Mesenchymal stem cell (in vitro differentiated cells and primary cell): ENCODE measurements around the gene GCK.

Experiments used
- DNase-seq: peaks from one replicate; pipeline ENCODE4 v3.0.0-alpha.2; 2013
- H2AFZ ChIP-seq: one replicate; pipeline ENCODE4 v1.6.1; 2013; ENCODE audit warnings: low read depth, mild to moderate bottlenecking, control low read depth, inconsistent platforms, low read length, moderate library complexity
- H2AK5ac ChIP-seq: 2 replicates; pipeline ENCODE4 v1.6.1; 2013; ENCODE audit warnings: low read length, moderate library complexity, mild to moderate bottlenecking, inconsistent platforms; ENCODE audit not compliant: severe bottlenecking
- H2BK120ac ChIP-seq: one replicate; pipeline ENCODE4 v1.6.1; 2013; ENCODE audit warnings: low read depth, mild to moderate bottlenecking, inconsistent platforms, low read length, moderate library complexity
- H2BK12ac ChIP-seq, 2 experiments: one replicate each; pipeline ENCODE4 v1.6.1; 2013; ENCODE audit warnings: inconsistent platforms in 2 of 2, low read length in 2 of 2, mild to moderate bottlenecking in 2 of 2, moderate library complexity in 2 of 2, control low read depth in 1 of 2
- H2BK15ac ChIP-seq: one replicate; pipeline ENCODE4 v1.6.1; 2013; ENCODE audit warnings: mild to moderate bottlenecking, low read depth, inconsistent platforms; ENCODE audit not compliant: poor library complexity, severe bottlenecking
- H2BK5ac ChIP-seq: 2 replicates; pipeline ENCODE4 v1.6.1; 2013; ENCODE audit warnings: low read depth, mild to moderate bottlenecking, low read length, control low read depth, inconsistent platforms; ENCODE audit not compliant: poor library complexity, severe bottlenecking
- H3K14ac ChIP-seq, 2 experiments: one replicate each; pipeline ENCODE4 v1.6.1; 2013; ENCODE audit warnings: inconsistent platforms in 2 of 2, low read length in 2 of 2, control low read depth in 1 of 2, mild to moderate bottlenecking in 1 of 2, moderate library complexity in 1 of 2
- H3K18ac ChIP-seq, 2 experiments: one replicate each; pipeline ENCODE4 v1.6.1; 2013; ENCODE audit warnings: inconsistent platforms in 2 of 2, low read length in 2 of 2, control low read depth in 1 of 2, low read depth in 1 of 2, mild to moderate bottlenecking in 1 of 2
- H3K23ac ChIP-seq, 2 experiments: one replicate each; pipeline ENCODE4 v1.6.1; 2013; ENCODE audit warnings: inconsistent platforms in 2 of 2, low read length in 2 of 2, mild to moderate bottlenecking in 2 of 2, moderate library complexity in 2 of 2, control low read depth in 1 of 2
- H3K27ac ChIP-seq: 2 replicates; pipeline ENCODE4 v1.5.1; 2013; ENCODE audit warnings: mild to moderate bottlenecking, moderate library complexity, low read length, control low read depth, inconsistent platforms; ENCODE audit not compliant: poor library complexity, severe bottlenecking
- H3K27me3 ChIP-seq, 2 experiments: 2 replicates each; pipeline versions ENCODE4 v1.6.1 to v1.7.0; 2013; ENCODE audit warnings: low read length in 2 of 2, mild to moderate bottlenecking in 2 of 2, moderate library complexity in 2 of 2, control low read depth in 1 of 2, inconsistent platforms in 1 of 2; ENCODE audit not compliant: control insufficient read depth in 1 of 2, insufficient read depth in 1 of 2
- H3K36me3 ChIP-seq, 2 experiments: 2 replicates each; pipeline versions ENCODE4 v1.6.1 to v1.7.0; 2013; ENCODE audit warnings: low read length in 2 of 2, control low read depth in 1 of 2, inconsistent platforms in 1 of 2, low read depth in 1 of 2, mild to moderate bottlenecking in 1 of 2; ENCODE audit not compliant: insufficient read depth in 2 of 2, control insufficient read depth in 1 of 2
- H3K4ac ChIP-seq, 2 experiments: one replicate each; pipeline ENCODE4 v1.6.1; 2013; ENCODE audit warnings: inconsistent platforms in 2 of 2, low read length in 2 of 2, mild to moderate bottlenecking in 2 of 2, moderate library complexity in 2 of 2, control low read depth in 1 of 2, low read depth in 1 of 2
- H3K4me1 ChIP-seq: 2 replicates; pipeline ENCODE4 v1.6.1; 2013; ENCODE audit warnings: low read depth, low read length, control low read depth; ENCODE audit not compliant: control insufficient read depth, insufficient read depth
- H3K4me2 ChIP-seq: 2 replicates; pipeline ENCODE4 v1.6.1; 2013; ENCODE audit warnings: low read length, mild to moderate bottlenecking, inconsistent platforms; ENCODE audit not compliant: poor library complexity, severe bottlenecking
- H3K4me3 ChIP-seq, 2 experiments: 2 replicates each; pipeline versions ENCODE4 v1.5.1 to v1.7.0; 2013; ENCODE audit warnings: low read length in 2 of 2, mild to moderate bottlenecking in 2 of 2, control low read depth in 1 of 2, low read depth in 1 of 2; ENCODE audit not compliant: insufficient read depth in 1 of 2
- H3K79me1 ChIP-seq: replicated peaks from 2 replicates; pipeline ENCODE4 v1.6.1; 2013; ENCODE audit warnings: mild to moderate bottlenecking, control low read depth, low read length, inconsistent platforms; ENCODE audit not compliant: poor library complexity, severe bottlenecking
- H3K9ac ChIP-seq: 2 replicates; pipeline ENCODE4 v1.7.0; 2013; ENCODE audit warnings: mild to moderate bottlenecking, low read length, moderate library complexity
- H3K9me3 ChIP-seq: 2 replicates; pipeline ENCODE4 v1.7.0; 2013; ENCODE audit warnings: mild to moderate bottlenecking, low read length; ENCODE audit not compliant: control insufficient read depth
- H4K8ac ChIP-seq: one replicate; pipeline ENCODE4 v1.6.1; 2013; ENCODE audit warnings: inconsistent platforms, mild to moderate bottlenecking, low read length, moderate library complexity
- H4K91ac ChIP-seq: one replicate; pipeline ENCODE4 v1.6.1; 2013; ENCODE audit warnings: mild to moderate bottlenecking, low read length, inconsistent platforms
- WGBS: methylation state at CpG from one replicate; pipeline ENCODE4 v1.1.7; 2013; ENCODE audit warnings: mixed read lengths; 5-methylcytosine and 5-hydroxymethylcytosine counted together

GCK gene

DNA sequence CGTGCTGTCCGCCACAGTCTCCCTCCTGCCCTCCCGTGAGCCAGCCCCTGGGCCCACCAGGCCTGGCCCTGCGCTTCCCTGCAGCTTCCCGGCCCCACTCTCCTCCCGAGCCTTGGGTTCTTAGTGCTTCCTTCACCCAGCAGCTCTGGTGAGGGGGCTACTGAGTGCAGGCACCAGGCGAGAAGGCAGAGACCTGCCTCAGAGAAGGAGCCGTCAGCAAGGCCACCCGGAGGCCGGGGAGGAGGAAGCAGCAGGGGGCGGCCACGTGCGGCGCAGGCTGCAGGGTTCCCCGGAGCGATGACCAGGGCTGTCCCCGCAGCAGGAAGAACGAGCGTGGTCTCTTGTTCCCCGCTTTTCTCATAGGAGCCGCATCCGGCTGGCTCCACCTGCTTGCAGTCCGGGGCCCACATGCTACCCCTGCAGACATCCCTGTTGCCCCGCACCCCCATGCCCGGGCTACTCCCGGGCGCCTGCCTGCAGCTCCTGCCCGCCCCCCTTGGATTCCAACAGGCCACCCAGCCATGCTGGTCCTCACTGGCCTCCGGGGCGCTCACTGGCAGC lies 32.1 kb upstream of the GCK start:
- Histone ChIP-seq H2BK5ac (no peak overlapping the region), H3K23ac (no peak overlapping the region), H2BK15ac (no peak overlapping the region), H3K79me1 (no peaks in the 10 kb centered on the region), H4K8ac (no peak overlapping the region), H3K36me3 (peaks cover 0 to 16% of the 10 kb centered on the region in 2 experiments), H3K14ac (no peak overlapping the region), H4K91ac (no peak overlapping the region), H2BK120ac (no peak overlapping the region), H2BK12ac (no peak overlapping the region), H3K9me3 (no peaks in the 10 kb centered on the region), H3K27me3 (peaks cover 22 to 61% of the 10 kb centered on the region in 2 experiments), H3K27ac (no peak overlapping the region), H2AFZ (no peak overlapping the region), H2AK5ac (no peak overlapping the region), H3K18ac (no peak overlapping the region), H3K4me1 (peaks cover 9% of the 10 kb centered on the region), H3K4me2 (no peak overlapping the region), H3K9ac (no peak overlapping the region), H3K4ac (no peak overlapping the region), H3K4me3 (no peak overlapping the region)
- DNase-seq = no peak
- 67% methylated on average over 28 of the region's 30 CpGs for WGBS

DNA sequence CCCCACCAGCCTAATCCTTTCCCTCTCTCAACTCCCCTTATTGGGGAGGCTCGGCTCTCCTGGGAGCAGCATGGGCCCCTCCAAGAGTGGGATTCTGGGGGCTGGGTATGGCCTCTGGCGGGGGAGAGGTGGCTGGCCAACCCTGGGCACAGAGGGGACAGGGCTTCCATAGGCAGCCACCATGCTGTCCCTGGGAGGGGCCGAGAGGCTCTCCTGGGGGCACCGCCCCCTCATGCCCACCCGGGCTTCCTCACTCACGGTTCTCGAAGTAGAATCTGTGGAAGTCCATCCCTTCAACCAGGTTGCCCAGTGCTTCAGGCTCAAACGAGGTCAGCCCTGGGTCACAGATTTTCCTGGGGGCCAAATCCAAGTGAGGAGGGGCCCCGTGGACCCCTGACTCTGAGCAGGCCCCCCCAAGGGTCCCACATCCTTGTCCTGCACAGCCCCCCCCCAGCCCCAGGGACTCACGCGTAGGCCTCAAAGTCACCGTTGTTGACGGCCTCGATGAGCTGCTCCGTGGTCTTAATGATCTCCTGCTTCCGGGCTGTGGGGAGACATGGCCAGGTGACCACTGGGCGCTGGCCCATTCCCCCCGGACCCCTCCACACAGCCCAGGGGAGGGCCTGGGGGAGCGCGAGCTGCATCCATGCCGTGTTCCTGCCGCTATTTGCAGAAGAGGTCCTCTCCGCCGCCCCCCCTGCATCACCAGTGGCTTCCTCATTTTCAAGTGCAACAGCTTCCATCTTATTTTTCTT lies 31.3 kb upstream of the GCK start:
- Histone ChIP-seq H3K4me1 (peaks cover 10% of the 10 kb centered on the region), H3K4me3 (no peak overlapping the region), H2BK15ac (no peak overlapping the region), H2BK5ac (no peak overlapping the region), H2AFZ (no peak overlapping the region), H4K8ac (no peak overlapping the region), H3K27me3 (peaks cover 15 to 53% of the 10 kb centered on the region in 2 experiments), H3K9ac (no peak overlapping the region), H2BK120ac (no peak overlapping the region), H3K27ac (no peak overlapping the region), H3K36me3 (peaks cover 0 to 23% of the 10 kb centered on the region in 2 experiments), H3K4me2 (no peak overlapping the region), H3K18ac (no peak overlapping the region), H3K9me3 (no peaks in the 10 kb centered on the region), H2BK12ac (no peak overlapping the region), H3K79me1 (no peaks in the 10 kb centered on the region), H3K23ac (no peak overlapping the region), H3K4ac (no peak overlapping the region), H4K91ac (no peak overlapping the region), H2AK5ac (no peak overlapping the region), H3K14ac (no peak overlapping the region)
- WGBS = 86% methylated on average over 18 of the region's 24 CpGs
- DNase-seq = no peak

DNA sequence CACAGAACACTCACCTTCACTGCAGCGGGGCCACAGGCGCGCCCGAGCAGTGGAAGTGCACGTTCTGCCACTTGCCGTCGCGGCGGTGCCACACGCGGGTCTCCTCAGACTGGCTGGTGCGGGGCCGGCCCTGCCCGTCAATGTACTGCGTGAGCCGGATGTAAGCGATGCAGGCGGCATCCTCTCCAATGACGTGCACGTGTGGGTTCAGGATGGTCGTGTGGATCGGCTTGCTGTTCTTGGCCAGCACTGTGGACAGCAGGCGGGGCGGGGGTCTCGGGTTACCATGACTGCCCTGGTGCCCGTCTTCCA lies 30.8 kb upstream of the GCK start:
- H3K36me3 ChIP-seq = peaks cover 0 to 26% of the 10 kb centered on the region in 2 experiments
- no peak overlapping the region for H4K8ac ChIP-seq
- no peak overlapping the region for H3K4ac ChIP-seq
- H3K4me3 ChIP-seq = no peak overlapping the region
- WGBS = 94% methylated on average over 22 of the region's 26 CpGs
- H3K18ac ChIP-seq = no peak overlapping the region
- H2BK12ac ChIP-seq = no peak overlapping the region
- H3K9ac ChIP-seq = no peak overlapping the region
- H3K14ac ChIP-seq = no peak overlapping the region
- H2BK120ac ChIP-seq = no peak overlapping the region
- H3K79me1 ChIP-seq = no peaks in the 10 kb centered on the region
- H2BK5ac ChIP-seq = no peak overlapping the region
- no peak overlapping the region for H2AK5ac ChIP-seq
- no peak overlapping the region for H3K27ac ChIP-seq
- H3K4me1 ChIP-seq = peaks cover 10% of the 10 kb centered on the region
- H3K4me2 ChIP-seq = no peak overlapping the region
- no peak for DNase-seq
- H4K91ac ChIP-seq = no peak overlapping the region
- no peak overlapping the region for H3K23ac ChIP-seq
- H2AFZ ChIP-seq = no peak overlapping the region
- H2BK15ac ChIP-seq = no peak overlapping the region
- H3K27me3 ChIP-seq = peaks cover 10 to 48% of the 10 kb centered on the region in 2 experiments
- H3K9me3 ChIP-seq = no peaks in the 10 kb centered on the region

DNA sequence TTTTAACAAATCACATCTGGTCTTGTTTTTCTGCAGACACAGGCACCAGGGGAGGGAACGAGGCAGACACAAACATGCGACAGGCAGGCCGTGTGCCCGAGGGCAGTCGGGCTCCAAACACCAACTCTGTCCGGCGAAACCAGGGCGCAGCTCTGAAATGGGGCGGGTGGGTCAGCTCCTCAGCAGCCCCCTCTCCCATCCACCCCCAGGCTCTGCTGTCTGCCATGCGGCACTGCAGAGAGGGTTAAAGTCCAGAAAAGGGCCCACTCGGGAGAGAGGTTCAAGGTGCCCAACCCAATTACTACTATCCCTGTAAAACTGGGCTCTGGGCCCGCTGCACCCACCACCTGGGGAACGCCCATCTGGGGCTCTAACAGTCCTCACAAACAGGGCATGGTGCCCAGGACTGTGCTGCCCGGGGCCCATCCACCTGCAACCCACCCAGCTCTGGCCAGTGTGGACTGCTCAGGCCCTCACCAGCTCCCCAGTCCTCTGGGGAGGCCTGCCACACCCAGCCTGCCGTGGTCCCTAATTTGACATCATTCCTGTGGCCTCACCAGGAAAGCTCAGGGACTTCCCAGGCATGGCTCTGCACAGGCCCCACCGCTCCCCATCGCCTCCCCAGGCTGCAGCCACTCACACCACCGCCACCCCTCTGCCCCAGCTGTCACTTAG lies 30.3 kb upstream of the GCK start:
- no peak overlapping the region for H3K27ac ChIP-seq
- H3K4ac ChIP-seq = no peak overlapping the region
- H3K23ac ChIP-seq = no peak overlapping the region
- no peak overlapping the region for H4K8ac ChIP-seq
- WGBS = 94% methylated on average over 18 of the region's 18 CpGs
- no peak overlapping the region for H2BK5ac ChIP-seq
- no peak overlapping the region for H4K91ac ChIP-seq
- DNase-seq = no peak
- no peak overlapping the region for H3K14ac ChIP-seq
- H3K9me3 ChIP-seq = no peaks in the 10 kb centered on the region
- H3K36me3 ChIP-seq = peaks cover 3 to 30% of the 10 kb centered on the region in 2 experiments
- H2BK120ac ChIP-seq = no peak overlapping the region
- H3K4me1 ChIP-seq = peaks cover 10% of the 10 kb centered on the region
- no peak overlapping the region for H2BK15ac ChIP-seq
- H3K79me1 ChIP-seq = no peaks in the 10 kb centered on the region
- no peak overlapping the region for H2AFZ ChIP-seq
- no peak overlapping the region for H2AK5ac ChIP-seq
- H3K18ac ChIP-seq = no peak overlapping the region
- no peak overlapping the region for H3K4me2 ChIP-seq
- H3K27me3 ChIP-seq = peaks cover 7 to 43% of the 10 kb centered on the region in 2 experiments
- no peak overlapping the region for H3K4me3 ChIP-seq
- H3K9ac ChIP-seq = no peak overlapping the region
- H2BK12ac ChIP-seq = no peak overlapping the region
